Rectal smooth muscle tissue (tissue), 1 donor: ENCODE data around the gene GABRQ.
"Not testable (repeated sequence)": the region's sequence is repeated elsewhere in the genome, so short reads cannot be mapped to it uniquely, and the experiment has no call there.

ENCODE experiments used
- H3K27ac ChIP-seq: one replicate; pipeline ENCODE4 v1.7.0; 2013; ENCODE audit warnings: low read depth, low read length, inconsistent platforms
- H3K27me3 ChIP-seq: one replicate; pipeline ENCODE4 v1.7.0; 2013; ENCODE audit warnings: low read length; ENCODE audit not compliant: control insufficient read depth, insufficient read depth
- H3K36me3 ChIP-seq: one replicate; pipeline ENCODE4 v1.7.0; 2013; ENCODE audit warnings: low read length; ENCODE audit not compliant: control insufficient read depth, insufficient read depth
- H3K4me1 ChIP-seq: one replicate; pipeline ENCODE4 v1.7.0; 2013; ENCODE audit warnings: low read length; ENCODE audit not compliant: control insufficient read depth, insufficient read depth
- H3K4me3 ChIP-seq: one replicate; pipeline ENCODE4 v1.7.0; 2013; ENCODE audit warnings: low read length
- H3K9ac ChIP-seq: one replicate; pipeline ENCODE4 v1.7.0; 2013; ENCODE audit warnings: low read length

GABRQ gene

DNA sequence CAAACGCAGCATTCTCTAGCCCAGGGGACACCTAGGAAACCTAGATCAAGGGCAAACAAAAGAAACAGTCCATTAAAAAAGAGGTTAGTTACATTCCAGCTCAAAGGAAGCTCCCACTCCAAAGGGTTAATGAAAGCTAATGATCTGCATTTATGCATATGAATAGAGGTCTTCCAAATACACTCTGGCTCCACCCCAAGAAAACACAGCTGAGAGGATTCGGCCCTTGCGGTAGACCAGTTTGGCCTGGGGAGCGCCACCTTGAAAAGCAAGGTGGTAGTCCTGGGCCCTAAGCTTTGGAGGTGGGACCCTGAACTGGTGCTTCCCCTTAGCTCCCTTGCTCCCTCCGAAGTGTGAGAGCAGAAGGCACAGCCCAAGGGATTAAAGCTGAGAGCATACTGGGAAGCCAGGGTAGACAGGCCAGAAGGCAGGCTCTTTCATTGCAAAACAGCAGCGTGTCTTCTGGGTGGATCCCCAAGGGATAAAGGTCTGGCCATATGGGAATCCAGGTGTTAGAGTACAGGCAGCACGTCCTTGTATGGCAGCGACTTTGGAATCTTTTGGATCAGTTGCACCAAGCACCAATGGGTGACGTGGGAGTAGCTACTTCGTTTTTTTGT lies 3.7 kb downstream of the GABRQ start:
- H3K4me3 ChIP-seq, result no peak overlapping the region
- no peak overlapping the region for H3K9ac ChIP-seq
- H3K36me3 ChIP-seq, result no peaks in the 10 kb centered on the region

DNA sequence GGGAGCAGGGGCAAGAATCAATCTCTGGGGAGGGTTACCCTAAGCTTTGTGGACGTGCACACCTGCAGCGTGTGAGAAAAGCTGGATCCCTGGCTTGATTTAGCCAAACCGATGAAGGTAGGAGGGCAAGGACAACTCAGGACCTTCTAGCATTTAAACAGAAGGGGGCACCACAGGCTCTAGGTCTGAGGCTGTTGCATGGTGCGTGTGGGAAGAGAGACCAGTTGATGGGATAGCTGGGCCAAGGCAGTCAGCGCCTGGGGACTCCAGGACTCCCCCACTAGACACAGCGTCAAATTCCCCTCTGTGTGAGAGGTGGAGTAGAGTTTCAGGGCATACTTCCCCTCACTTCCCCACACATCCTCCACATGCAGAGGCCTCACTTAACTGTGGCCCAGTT lies 4.3 kb downstream of the GABRQ start:
- Histone ChIP-seq H3K27ac (no peak overlapping the region), H3K4me3 (no peak overlapping the region), H3K9ac (no peak overlapping the region), H3K36me3 (no peaks in the 10 kb centered on the region), H3K27me3 (peaks cover 17% of the 10 kb centered on the region), H3K4me1 (no peaks in the 10 kb centered on the region)

More for the DNA sequence above, 3.7 kb downstream of the GABRQ start:
- H3K27me3 ChIP-seq, result peaks cover 17% of the 10 kb centered on the region
- H3K27ac ChIP-seq, result no peak overlapping the region
- no peaks in the 10 kb centered on the region for H3K4me1 ChIP-seq

DNA sequence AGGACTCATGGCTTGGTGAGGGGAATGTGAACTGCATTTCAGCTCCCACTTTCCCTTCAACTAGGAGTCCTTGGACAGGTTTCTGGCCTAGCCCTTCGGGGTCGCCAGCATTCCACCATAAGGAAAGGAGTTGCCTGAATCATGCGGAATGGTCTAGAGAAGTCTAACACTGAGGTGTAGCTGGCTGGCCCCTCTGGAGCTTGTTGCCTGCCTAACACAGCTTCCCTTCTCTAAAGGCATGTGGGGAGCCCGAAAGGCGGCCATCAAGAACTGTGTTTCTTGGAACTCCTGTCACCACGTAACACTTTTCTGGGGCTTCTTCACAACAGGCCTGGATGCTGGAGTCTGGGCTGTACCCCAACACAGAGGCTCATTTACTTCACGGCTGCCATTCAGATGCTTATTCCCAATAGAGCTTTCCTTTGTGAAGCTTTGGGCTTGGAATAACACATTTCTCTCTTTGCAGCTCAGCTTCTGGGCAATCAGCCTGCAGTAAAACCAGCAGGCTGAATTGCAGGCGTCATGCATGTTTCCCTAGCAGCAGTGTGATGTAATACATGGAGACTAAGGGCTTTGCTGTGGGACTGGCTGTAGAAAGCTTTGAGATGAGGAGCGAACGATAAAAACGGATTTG lies 5.4 kb downstream of the GABRQ start:
- H3K4me3 ChIP-seq, result no peak overlapping the region
- no peak overlapping the region for H3K27ac ChIP-seq
- peaks cover 17% of the 10 kb centered on the region for H3K27me3 ChIP-seq
- no peaks in the 10 kb centered on the region for H3K4me1 ChIP-seq
- no peaks in the 10 kb centered on the region for H3K36me3 ChIP-seq
- H3K9ac ChIP-seq, result no peak overlapping the region

DNA sequence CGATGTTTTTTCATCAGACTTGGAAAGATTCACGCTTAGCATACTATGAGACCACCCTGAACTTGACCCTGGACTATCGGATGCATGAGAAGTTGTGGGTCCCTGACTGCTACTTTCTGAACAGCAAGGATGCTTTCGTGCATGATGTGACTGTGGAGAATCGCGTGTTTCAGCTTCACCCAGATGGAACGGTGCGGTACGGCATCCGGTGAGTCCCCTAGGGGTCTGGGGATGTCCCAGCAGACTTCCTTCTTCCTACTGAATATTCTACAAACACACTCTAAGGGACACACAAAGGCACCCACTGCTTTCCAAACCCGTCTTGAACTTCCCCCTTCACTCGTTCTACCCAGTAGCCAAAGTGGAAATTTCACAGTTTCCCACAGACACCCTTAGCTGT lies 9.3 kb downstream of the GABRQ start:
- H3K4me1 ChIP-seq, result no peaks in the 10 kb centered on the region
- no peak overlapping the region for H3K9ac ChIP-seq
- no peaks in the 10 kb centered on the region for H3K27me3 ChIP-seq
- no peak overlapping the region for H3K27ac ChIP-seq
- H3K36me3 ChIP-seq, result no peaks in the 10 kb centered on the region
- no peak overlapping the region for H3K4me3 ChIP-seq

DNA sequence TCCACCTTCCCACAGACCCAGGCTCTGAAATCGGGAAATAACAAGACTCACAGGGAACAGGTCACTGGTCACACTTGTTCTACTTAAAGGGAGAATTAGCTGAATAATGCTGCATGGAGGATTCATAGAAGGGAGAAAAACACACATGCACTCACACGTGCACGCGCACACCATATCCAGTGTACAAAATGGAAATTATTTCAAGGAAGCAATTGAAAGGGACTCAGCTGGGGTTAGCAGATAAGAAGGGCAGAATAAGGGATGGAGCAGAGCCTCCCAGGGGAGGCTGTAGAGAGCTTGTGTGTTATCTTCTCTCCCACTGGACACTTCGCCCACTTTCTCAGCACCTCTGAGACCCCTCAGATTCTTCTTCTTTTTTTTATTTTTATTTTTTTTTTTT lies 10.3 kb downstream of the GABRQ start:
- H3K27ac ChIP-seq, result no peak overlapping the region
- no peaks in the 10 kb centered on the region for H3K36me3 ChIP-seq
- H3K4me3 ChIP-seq, result no peak overlapping the region
- H3K27me3 ChIP-seq, result no peaks in the 10 kb centered on the region
- no peak overlapping the region for H3K9ac ChIP-seq
- no peaks in the 10 kb centered on the region for H3K4me1 ChIP-seq

DNA sequence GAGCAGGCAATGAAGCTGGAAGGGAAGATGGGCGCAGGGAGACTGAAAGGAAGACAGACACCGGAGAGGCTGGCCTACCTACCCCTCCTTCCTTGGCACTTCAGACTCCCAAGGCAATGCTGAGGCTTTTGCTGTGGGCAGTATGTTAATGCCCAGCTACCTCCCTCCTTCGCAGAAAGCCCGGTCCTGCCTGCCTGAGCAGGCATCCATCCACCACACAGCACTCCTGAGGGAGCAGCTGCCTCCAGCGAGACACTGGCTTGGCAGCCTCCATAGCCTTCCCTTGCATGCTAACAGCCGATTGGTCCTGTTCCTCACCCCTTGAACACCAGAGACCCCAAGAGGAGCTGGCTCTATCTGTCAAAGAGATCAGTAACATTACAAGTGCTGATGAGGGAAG lies 14.4 kb downstream of the GABRQ start:
- Histone ChIP-seq H3K36me3 (no peaks in the 10 kb centered on the region), H3K27me3 (no peaks in the 10 kb centered on the region), H3K27ac (no peak overlapping the region), H3K4me1 (no peaks in the 10 kb centered on the region), H3K4me3 (no peak overlapping the region), H3K9ac (no peak overlapping the region)

DNA sequence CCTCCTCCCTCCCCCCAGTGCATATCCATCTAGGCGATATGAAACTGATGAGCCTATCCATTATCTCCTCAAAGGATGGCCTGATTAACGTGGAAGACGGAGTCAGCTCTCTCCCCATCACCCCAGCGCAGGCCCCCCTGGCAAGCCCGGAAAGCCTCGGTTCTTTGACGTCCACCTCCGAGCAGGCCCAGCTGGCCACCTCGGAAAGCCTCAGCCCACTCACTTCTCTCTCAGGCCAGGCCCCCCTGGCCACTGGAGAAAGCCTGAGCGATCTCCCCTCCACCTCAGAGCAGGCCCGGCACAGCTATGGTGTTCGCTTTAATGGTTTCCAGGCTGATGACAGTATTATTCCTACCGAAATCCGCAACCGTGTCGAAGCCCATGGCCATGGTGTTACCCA lies 14.8 kb downstream of the GABRQ start:
- Histone ChIP-seq H3K4me1 (no peaks in the 10 kb centered on the region), H3K36me3 (no peaks in the 10 kb centered on the region), H3K27ac (no peak overlapping the region), H3K27me3 (no peaks in the 10 kb centered on the region), H3K9ac (no peak overlapping the region), H3K4me3 (no peak overlapping the region)

DNA sequence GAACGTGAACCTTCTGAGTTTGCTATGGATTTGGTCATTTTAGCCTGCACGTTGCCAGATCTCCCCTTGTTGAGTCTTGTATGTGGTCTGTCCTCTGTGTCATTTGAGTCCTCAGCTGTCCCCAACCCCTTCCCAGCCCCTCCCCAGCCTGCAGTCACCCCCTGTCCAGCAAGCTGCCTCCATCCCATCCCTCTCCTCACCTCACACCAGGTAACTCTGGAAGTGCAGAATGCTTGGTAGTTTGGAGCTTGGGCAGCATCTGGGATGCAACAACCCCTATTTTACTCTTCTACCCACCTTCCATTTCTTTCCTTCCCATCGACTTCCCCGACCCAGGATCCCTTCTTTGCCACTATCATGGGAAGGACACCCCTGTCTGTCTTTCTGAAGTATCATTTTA lies 18.4 kb downstream of the GABRQ start:
- Histone ChIP-seq H3K36me3 (no peaks in the 10 kb centered on the region), H3K4me1 (no peaks in the 10 kb centered on the region), H3K9ac (no peak overlapping the region), H3K27ac (no peak overlapping the region), H3K4me3 (no peak overlapping the region), H3K27me3 (no peaks in the 10 kb centered on the region)

DNA sequence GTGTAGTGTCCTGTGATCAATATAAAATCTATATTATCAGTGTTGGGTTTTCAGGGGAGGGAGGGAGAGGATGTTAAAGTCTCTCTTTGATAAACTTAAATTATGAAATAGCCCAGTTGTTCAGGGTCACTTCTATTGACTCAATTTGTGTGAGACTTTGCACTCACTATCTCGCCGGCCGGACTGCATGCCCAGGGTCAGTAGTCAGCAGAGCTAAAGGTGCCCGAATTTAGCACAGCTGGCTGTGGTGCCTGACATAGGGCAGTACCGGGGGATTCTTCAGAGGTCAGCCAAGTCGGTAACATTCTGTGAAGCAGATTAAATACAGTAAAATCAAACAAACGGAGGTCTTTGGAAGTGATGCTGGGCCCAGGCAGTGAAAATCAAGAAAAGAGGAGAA lies 19.2 kb downstream of the GABRQ start:
- no peak overlapping the region for H3K9ac ChIP-seq
- H3K27me3 ChIP-seq, result no peaks in the 10 kb centered on the region
- H3K4me1 ChIP-seq, result no peaks in the 10 kb centered on the region
- no peaks in the 10 kb centered on the region for H3K36me3 ChIP-seq
- H3K4me3 ChIP-seq, result no peak overlapping the region
- no peak overlapping the region for H3K27ac ChIP-seq

DNA sequence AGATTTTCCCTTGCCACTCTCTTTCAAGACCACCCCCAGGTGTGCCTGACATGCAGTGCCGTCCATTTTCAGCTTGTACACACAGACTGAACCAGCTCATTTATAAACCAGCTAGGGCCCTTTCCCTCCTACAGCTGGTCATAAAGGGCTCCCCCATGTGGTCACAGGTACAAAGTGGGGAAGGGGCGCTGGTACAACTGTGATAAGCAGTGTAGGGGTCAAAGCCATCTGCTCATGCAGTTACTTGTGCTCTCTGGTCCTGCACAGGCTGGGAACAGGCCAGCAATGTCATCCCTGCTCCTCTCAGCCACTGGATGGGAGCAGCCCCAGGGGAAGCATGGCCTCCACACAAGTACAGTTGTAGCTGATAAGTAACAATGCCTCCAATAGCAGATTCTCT lies 20.6 kb downstream of the GABRQ start:
- H3K4me1 ChIP-seq, result no peaks in the 10 kb centered on the region
- no peaks in the 10 kb centered on the region for H3K36me3 ChIP-seq
- no peaks in the 10 kb centered on the region for H3K27me3 ChIP-seq
- no peak overlapping the region for H3K4me3 ChIP-seq
- H3K27ac ChIP-seq, result no peak overlapping the region
- H3K9ac ChIP-seq, result no peak overlapping the region

DNA sequence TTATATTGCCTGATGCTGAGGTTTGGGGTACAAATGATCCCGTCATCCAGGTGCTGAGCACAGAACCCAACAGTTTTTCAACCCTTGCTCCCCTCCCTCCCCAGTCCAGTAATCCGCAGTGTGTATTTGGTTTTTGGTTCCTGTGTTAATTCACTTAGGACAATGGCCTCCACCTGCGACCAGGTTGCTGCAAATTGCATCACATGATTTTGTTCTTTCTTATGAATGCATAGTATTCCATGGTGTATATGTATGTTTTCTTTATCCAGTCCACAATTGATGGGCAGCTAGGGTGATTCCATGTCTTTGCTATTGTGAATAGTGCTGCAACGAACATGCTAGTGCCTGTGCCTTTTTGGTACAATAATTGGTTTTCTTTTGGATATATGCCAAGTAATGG lies 25.4 kb downstream of the GABRQ start:
- H3K9ac ChIP-seq, result no peak overlapping the region
- no peak overlapping the region for H3K27ac ChIP-seq
- no peaks in the 10 kb centered on the region for H3K4me1 ChIP-seq
- no peaks in the 10 kb centered on the region for H3K27me3 ChIP-seq
- H3K4me3 ChIP-seq, result no peak overlapping the region
- H3K36me3 ChIP-seq, result no peaks in the 10 kb centered on the region

DNA sequence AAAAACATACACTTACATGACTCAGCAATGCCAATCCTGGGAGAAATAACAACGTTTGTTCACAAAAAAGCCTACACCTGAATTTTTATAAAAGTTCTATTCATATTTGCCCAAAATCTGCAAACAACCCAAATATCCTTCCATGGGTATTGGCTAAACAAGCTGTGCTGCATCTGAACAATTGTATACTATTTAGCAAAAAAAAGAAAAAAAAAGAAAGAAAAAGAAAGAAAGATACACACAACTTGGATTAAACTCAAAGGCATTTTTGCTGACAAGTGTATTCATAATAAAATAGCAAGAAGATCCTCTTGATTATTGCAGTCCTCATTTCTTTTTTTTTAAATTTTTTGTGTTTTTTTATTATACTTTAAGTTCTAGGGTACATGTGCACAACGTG lies 36.4 kb downstream of the GABRQ start:
- Histone ChIP-seq H3K27ac (no peak overlapping the region), H3K9ac (no peak overlapping the region), H3K4me3 (no peak overlapping the region), H3K27me3 (no peaks in the 10 kb centered on the region), H3K4me1 (no peaks in the 10 kb centered on the region), H3K36me3 (no peaks in the 10 kb centered on the region)

DNA sequence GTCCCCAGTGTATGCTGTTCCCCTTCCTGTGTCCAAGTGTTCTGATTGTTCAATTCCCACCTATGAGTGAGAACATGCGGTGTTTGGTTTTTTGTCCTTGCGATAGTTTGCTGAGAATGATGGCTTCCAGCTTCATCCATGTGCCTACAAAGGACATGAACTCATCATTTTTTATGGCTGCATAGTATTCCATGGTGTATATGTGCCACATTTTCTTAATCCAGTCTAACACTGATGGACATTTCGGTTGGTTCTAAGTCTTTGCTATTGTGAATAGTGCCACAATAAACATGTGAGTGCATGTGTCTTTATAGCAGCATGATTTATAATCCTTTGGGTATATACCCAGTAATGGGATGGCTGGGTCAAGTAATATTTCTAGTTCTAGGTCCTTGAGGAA lies 37.0 kb downstream of the GABRQ start:
- H3K9ac ChIP-seq, H3K36me3 ChIP-seq, H3K4me1 ChIP-seq, H3K4me3 ChIP-seq, H3K27me3 ChIP-seq, H3K27ac ChIP-seq: not testable (repeated sequence)
